ENCODE results near the gene CCDC32. TPM values are rescaled to one million over a fixed set of nuclear protein-coding genes. Genes with fewer than 3 reads are reported as not detected.

Gene CCDC32
- total RNA-seq, 1 donor from 2014 or later = 64.0 TPM

GRCh38 chr15:40533763-40534364, 31.0 kb downstream of the CCDC32 start:
- H3K4me3 Mint-ChIP-seq = no peak overlapping the region
- no peak for ATAC-seq (ENCODE audit: low read depth)
- CTCF ChIA-PET = no interaction called here

GRCh38 chr15:40528801-40529200, 36.0 kb downstream of the CCDC32 start:
- Mint-ChIP-seq H3K4me3 (no peak overlapping the region), H3K27ac (no peak overlapping the region), H3K9me3 (no peaks in the 10 kb centered on the region), H3K36me3 (ENCODE audit: low read depth) (peaks cover 3% of the 10 kb centered on the region), H3K27me3 (no peaks in the 10 kb centered on the region), H3K4me1 (no peaks in the 10 kb centered on the region)
- ChIA-PET CTCF (no interaction called here), POLR2A (interaction anchor here (0.6 kb wide), 1 partner anchor 27 kb away, joined by 3 read pairs; no protein-coding TSS in a partner anchor)
- no peak for ATAC-seq (ENCODE audit: low read depth)
- no peak for TF ChIP-seq CTCF (IDR thresholded peaks at IDR 0.05)
- DNase-seq = no peak
- intact Hi-C loops (cut with micrococcal nuclease) = no loop called here

More at GRCh38 chr15:40533763-40534364, 31.0 kb downstream of the CCDC32 start:
- Mint-ChIP-seq H3K36me3 (ENCODE audit: low read depth) (peaks cover 29% of the 10 kb centered on the region), H3K4me1 (peaks cover 12% of the 10 kb centered on the region), H3K27ac (no peak overlapping the region), H3K9me3 (peaks cover 8% of the 10 kb centered on the region), H3K27me3 (no peaks in the 10 kb centered on the region)
- no peak for DNase-seq
- intact Hi-C loops (cut with micrococcal nuclease) = no loop called here
- POLR2A ChIA-PET = interaction anchor here (1.1 kb wide), 1 partner anchor 9 kb away, joined by 3 read pairs; no protein-coding TSS in a partner anchor
- TF ChIP-seq CTCF (IDR thresholded peaks at IDR 0.05) = no peak

GRCh38 chr15:40525855-40526254, 39.0 kb downstream of the CCDC32 start:
- Mint-ChIP-seq H3K36me3 (ENCODE audit: low read depth) (no peaks in the 10 kb centered on the region), H3K9me3 (no peaks in the 10 kb centered on the region), H3K4me3 (no peak overlapping the region), H3K27me3 (no peaks in the 10 kb centered on the region), H3K27ac (no peak overlapping the region), H3K4me1 (no peaks in the 10 kb centered on the region)
- POLR2A ChIA-PET = interaction anchor here (0.6 to 0.7 kb wide), 3 partner anchors 43 to 64 kb away, joined by 3 to 5 read pairs (median 4); partner anchors contain the start of gene RPUSD2
- intact Hi-C loops (cut with micrococcal nuclease) = no loop called here
- TF ChIP-seq CTCF (IDR thresholded peaks at IDR 0.05) = no peak
- CTCF ChIA-PET = no interaction called here
- DNase-seq (no peak), ATAC-seq (ENCODE audit: low read depth) (no peak)

- H3K36me3 Mint-ChIP-seq (ENCODE audit: low read depth) = no peaks in the 10 kb centered on the region
- CTCF ChIA-PET = no interaction called here
- no peak overlapping the region for H3K27ac Mint-ChIP-seq
- POLR2A ChIA-PET = no interaction called here
- ATAC-seq (ENCODE audit: low read depth) (no peak), DNase-seq (no peak)
- intact Hi-C loops (cut with micrococcal nuclease) = no loop called here
- no peak for TF ChIP-seq CTCF (IDR thresholded peaks at IDR 0.05)
- no peaks in the 10 kb centered on the region for H3K27me3 Mint-ChIP-seq
- peaks cover 7% of the 10 kb centered on the region for H3K4me1 Mint-ChIP-seq
- no peak overlapping the region for H3K4me3 Mint-ChIP-seq
- no peaks in the 10 kb centered on the region for H3K9me3 Mint-ChIP-seq
Observed at GRCh38 chr15:40523611-40524010, 41.2 kb downstream of the CCDC32 start.

GRCh38 chr15:40516322-40516721, 48.5 kb downstream of the CCDC32 start:
- intact Hi-C loops (cut with micrococcal nuclease) = loop anchor here (5.0 kb wide), 1 partner anchor 36 kb away; no protein-coding TSS in a partner anchor
- no peak overlapping the region for H3K4me3 Mint-ChIP-seq

More at GRCh38 chr15:40516322-40516721, 48.5 kb downstream of the CCDC32 start:
- ChIA-PET CTCF (no interaction called here), POLR2A (no interaction called here)
- Mint-ChIP-seq H3K9me3 (no peaks in the 10 kb centered on the region), H3K27me3 (no peaks in the 10 kb centered on the region), H3K27ac (no peak overlapping the region), H3K4me1 (peaks cover 14% of the 10 kb centered on the region), H3K36me3 (ENCODE audit: low read depth) (no peaks in the 10 kb centered on the region)
- DNase-seq (no peak), ATAC-seq (ENCODE audit: low read depth) (no peak)
- TF ChIP-seq CTCF (IDR thresholded peaks at IDR 0.05) = no peak

Measured in activated B cell treated with CpG ODN at 0.5 μM for 24 hours (primary cell).